Measurements from ENCODE around the gene ASTN1. TPM values are rescaled to one million over a fixed set of nuclear protein-coding genes. Genes with fewer than 3 reads are reported as not detected.

The ASTN1 gene
- total and polyA plus RNA-seq, 2 of the 4 experiments (the other 2 are of a cell fraction), result under 0.01 to 0.07 TPM

DNA sequence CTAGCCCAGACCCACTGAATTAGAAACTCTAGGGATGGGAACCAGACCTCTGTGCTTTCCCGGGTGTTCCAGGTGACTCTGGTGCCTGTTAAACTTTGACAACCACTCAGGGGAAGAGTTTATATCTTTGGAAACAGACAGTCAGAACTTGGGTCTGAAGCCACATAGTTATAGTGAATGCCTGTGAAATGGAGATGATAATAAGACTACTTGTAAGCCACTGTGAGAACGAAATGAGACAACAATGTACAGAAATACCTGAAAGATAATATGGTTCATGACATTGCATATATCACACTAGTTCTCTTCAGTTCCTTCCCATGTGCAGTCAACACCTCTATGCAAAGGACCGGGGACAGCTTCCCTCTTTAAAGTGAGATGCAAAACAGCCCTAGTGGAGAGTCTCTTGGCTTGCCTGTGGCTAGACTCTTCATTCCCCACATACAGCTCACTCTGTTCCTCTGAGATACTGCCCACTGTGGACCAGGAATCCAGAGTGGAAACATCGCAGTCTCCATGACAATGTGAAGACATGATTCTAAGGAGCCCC lies 287.5 kb downstream of the ASTN1 start:
- H3K79me1 ChIP-seq (ENCODE audit: low read depth in 1 of 2, low read length in 2 of 2), result no peaks in the 10 kb centered on the region
- H3K23ac ChIP-seq (ENCODE audit: low read depth, low read length), result no peak overlapping the region
- intact Hi-C loops (cut with micrococcal nuclease) (no loop called here), dilution Hi-C loops (cut with HindIII; ENCODE audit: low sequenced_read_pairs, unreplicated experiment) (no loop called here), in situ Hi-C loops (cut with MboI; ENCODE audit: low sequenced_read_pairs) (no loop called here)
- no peak overlapping the region for H4K5ac ChIP-seq (ENCODE audit: low read depth, low read length)
- H2AK5ac ChIP-seq (ENCODE audit: low read depth, low read length), result no peak overlapping the region
- H2BK15ac ChIP-seq (ENCODE audit: low read depth, low read length), result no peak overlapping the region
- H3K4ac ChIP-seq (ENCODE audit: low read depth, low read length), result no peak overlapping the region
- H3K27ac ChIP-seq (ENCODE audit: insufficient read depth, low read length), result no peak overlapping the region
- no peaks in the 10 kb centered on the region for H3K9me1 ChIP-seq (ENCODE audit: insufficient read depth, low read length)
- no peaks in the 10 kb centered on the region for H3K27me3 ChIP-seq (ENCODE audit: control insufficient read depth, insufficient read depth, low read length)
- ATAC-seq (ENCODE audit: low read depth), result no peak
- BruUV-seq (replicated peaks), result no TSS peak
- no peak for DNase-seq
- H3K56ac ChIP-seq (ENCODE audit: extremely low read depth, insufficient read depth, low read length), result no peak overlapping the region
- H2AFZ ChIP-seq (replicated peaks; ENCODE audit: low read length, poor library complexity), result no peak overlapping the region
- no peak overlapping the region for H3K4me3 ChIP-seq (ENCODE audit: insufficient read depth, low read depth, low read length)
- H3K14ac ChIP-seq (replicated peaks; ENCODE audit: low read depth, low read length), result no peak overlapping the region
- H3K4me2 ChIP-seq (ENCODE audit: low read depth, low read length), result no peak overlapping the region
- H3K9ac ChIP-seq (ENCODE audit: low read depth, low read length), result no peak overlapping the region
- TF ChIP-seq, protein P1, sequence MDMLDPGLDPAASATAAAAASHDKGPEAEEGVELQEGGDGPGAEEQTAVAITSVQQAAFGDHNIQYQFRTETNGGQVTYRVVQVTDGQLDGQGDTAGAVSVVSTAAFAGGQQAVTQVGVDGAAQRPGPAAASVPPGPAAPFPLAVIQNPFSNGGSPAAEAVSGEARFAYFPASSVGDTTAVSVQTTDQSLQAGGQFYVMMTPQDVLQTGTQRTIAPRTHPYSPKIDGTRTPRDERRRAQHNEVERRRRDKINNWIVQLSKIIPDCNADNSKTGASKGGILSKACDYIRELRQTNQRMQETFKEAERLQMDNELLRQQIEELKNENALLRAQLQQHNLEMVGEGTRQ (IDR thresholded peaks at IDR 0.05; ENCODE audit: low read depth, low read length), result no peak
- TF ChIP-seq RCOR1 (IDR thresholded peaks at IDR 0.05; ENCODE audit: insufficient replicate concordance, low read length) (no peak), MAZ (IDR thresholded peaks at IDR 0.05; ENCODE audit: borderline replicate concordance, low read depth, low read length) (no peak), MXI1 (IDR thresholded peaks at IDR 0.05; ENCODE audit: borderline replicate concordance, low read depth, low read length) (no peak), CEBPB (IDR thresholded peaks at IDR 0.05; ENCODE audit: low read depth, low read length) (no peak), MAFK (IDR thresholded peaks at IDR 0.05; ENCODE audit: low read depth, low read length) (no peak), NFE2L2 (IDR thresholded peaks at IDR 0.05; ENCODE audit: low read depth, low read length) (no peak)
- TF ChIP-seq, protein P2, sequence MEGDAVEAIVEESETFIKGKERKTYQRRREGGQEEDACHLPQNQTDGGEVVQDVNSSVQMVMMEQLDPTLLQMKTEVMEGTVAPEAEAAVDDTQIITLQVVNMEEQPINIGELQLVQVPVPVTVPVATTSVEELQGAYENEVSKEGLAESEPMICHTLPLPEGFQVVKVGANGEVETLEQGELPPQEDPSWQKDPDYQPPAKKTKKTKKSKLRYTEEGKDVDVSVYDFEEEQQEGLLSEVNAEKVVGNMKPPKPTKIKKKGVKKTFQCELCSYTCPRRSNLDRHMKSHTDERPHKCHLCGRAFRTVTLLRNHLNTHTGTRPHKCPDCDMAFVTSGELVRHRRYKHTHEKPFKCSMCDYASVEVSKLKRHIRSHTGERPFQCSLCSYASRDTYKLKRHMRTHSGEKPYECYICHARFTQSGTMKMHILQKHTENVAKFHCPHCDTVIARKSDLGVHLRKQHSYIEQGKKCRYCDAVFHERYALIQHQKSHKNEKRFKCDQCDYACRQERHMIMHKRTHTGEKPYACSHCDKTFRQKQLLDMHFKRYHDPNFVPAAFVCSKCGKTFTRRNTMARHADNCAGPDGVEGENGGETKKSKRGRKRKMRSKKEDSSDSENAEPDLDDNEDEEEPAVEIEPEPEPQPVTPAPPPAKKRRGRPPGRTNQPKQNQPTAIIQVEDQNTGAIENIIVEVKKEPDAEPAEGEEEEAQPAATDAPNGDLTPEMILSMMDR (conservative IDR thresholded peaks at IDR 0.05; ENCODE audit: low read depth, low read length), result no peak
- ChIA-PET POLR2A (ENCODE audit: unreplicated experiment) (no interaction called here), CTCF (no interaction called here)
- no peak overlapping the region for H4K8ac ChIP-seq (ENCODE audit: low read depth in 2 of 2, low read length in 2 of 2)
- 86% methylated on average over 1 of the region's 4 CpGs; no CpG with 5 or more reads in 1 of the 2 experiments for WGBS, 2 experiments (ENCODE audit: extremely low coverage in 2 of 2, insufficient read length in 1 of 2)
- H3K4me1 ChIP-seq (ENCODE audit: control insufficient read depth, insufficient read depth, low read length), result no peaks in the 10 kb centered on the region
- H4K20me1 ChIP-seq (ENCODE audit: insufficient read depth, low read length), result no peaks in the 10 kb centered on the region
- no peak overlapping the region for H3K18ac ChIP-seq (ENCODE audit: low read depth, low read length)
- H2BK5ac ChIP-seq (ENCODE audit: low read depth, low read length, poor library complexity, severe bottlenecking), result no peak overlapping the region
- H2BK120ac ChIP-seq (ENCODE audit: low read depth, low read length), result no peak overlapping the region
- H2AK9ac ChIP-seq (replicated peaks; ENCODE audit: low read depth, low read length, poor library complexity), result no peak overlapping the region
- H3K9me3 ChIP-seq (ENCODE audit: control insufficient read depth, insufficient read depth, low read length), result no peaks in the 10 kb centered on the region
- no peak overlapping the region for H2BK20ac ChIP-seq (ENCODE audit: low read depth, low read length)
- no peak overlapping the region for H4K91ac ChIP-seq (ENCODE audit: insufficient read depth, low read depth, low read length)
- no peaks in the 10 kb centered on the region for H3K36me3 ChIP-seq (ENCODE audit: control insufficient read depth, insufficient read depth, low read length)

Measured in IMR-90 (cell line).